ENCODE results near the gene TBX15. TPM values are rescaled to one million over a fixed set of nuclear protein-coding genes. Genes with fewer than 3 reads are reported as not detected.
"Not testable (repeated sequence)": the region's sequence is repeated elsewhere in the genome, so short reads cannot be mapped to it uniquely, and the experiment has no call there.

TBX15 gene
- total RNA-seq, 2 experiments from 2014 or later = not detected

DNA sequence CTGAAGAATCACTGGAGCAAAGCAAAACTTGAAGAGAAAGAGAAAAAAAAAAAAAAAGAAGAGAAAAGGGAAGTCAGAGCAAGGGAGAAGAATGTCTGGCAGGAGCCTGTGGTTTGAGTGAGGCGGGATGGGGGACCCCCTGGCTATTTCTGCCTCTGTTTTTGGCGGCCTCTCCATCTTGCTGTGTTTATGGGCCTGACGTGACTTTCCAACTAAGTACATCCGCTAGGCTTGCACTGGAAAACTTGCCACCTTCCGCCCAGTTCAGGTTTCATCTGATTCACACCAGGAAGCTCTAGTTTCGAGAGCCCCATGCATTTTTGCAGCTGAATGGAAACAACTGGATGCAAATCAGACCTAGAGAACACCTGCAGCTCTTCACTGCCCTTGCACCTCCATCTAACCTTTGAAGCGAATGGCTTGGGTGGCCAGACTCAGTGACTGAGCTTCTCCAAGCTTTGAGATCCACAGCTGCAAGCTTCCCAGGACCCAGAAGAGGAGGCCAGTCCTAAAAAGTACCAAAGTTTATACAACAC is 28.0 kb downstream of the TBX15 start:
- no peak overlapping the region for H3K4me3 Mint-ChIP-seq
- no peaks in the 10 kb centered on the region for H3K36me3 Mint-ChIP-seq (ENCODE audit: low read depth)
- ChIA-PET POLR2A (no interaction called here), CTCF (no interaction called here)
- TF ChIP-seq, protein P1, sequence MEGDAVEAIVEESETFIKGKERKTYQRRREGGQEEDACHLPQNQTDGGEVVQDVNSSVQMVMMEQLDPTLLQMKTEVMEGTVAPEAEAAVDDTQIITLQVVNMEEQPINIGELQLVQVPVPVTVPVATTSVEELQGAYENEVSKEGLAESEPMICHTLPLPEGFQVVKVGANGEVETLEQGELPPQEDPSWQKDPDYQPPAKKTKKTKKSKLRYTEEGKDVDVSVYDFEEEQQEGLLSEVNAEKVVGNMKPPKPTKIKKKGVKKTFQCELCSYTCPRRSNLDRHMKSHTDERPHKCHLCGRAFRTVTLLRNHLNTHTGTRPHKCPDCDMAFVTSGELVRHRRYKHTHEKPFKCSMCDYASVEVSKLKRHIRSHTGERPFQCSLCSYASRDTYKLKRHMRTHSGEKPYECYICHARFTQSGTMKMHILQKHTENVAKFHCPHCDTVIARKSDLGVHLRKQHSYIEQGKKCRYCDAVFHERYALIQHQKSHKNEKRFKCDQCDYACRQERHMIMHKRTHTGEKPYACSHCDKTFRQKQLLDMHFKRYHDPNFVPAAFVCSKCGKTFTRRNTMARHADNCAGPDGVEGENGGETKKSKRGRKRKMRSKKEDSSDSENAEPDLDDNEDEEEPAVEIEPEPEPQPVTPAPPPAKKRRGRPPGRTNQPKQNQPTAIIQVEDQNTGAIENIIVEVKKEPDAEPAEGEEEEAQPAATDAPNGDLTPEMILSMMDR (IDR thresholded peaks at IDR 0.05) = no peak
- intact Hi-C loops (cut with micrococcal nuclease) = no loop called here
- DNase-seq = no peak
- ATAC-seq = no peak
- no peak overlapping the region for H3K27ac Mint-ChIP-seq
- H3K4me1 Mint-ChIP-seq (ENCODE audit: low read depth) = no peaks in the 10 kb centered on the region
- peaks cover 3% of the 10 kb centered on the region for H3K9me3 Mint-ChIP-seq
- H3K27me3 Mint-ChIP-seq = peaks cover 7% of the 10 kb centered on the region

DNA sequence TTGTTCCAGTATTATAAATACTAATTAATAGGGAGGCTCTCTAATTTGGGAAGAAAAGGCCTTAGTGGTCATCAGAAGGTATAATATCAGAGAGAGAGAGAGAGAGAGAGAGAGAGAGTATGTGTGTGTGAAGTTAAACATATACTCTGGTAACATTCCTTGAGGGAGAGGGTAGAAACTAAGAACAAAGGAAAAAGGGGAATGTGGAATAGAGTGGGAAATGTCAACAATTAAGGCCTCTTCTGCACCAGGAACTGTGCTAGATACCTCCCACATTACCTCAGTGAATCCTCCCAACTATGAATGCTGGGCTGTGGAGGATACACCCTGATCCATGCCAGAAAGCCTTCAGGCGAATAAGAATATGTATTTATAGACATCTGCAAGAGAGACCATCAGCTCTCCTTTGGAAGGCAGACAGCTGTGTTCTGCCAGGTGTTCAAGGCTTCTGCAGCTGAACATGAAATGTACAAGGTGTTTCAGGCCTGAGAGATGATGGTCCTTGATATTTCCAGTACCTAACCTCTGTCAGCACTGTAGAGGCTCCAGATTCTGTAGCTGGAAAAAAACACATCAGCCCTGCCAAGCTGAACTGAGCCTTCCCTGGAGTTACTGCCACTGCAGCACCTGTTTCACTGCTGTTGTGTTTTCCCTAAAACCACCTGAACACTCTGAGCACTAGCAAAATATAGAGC is 29.1 kb downstream of the TBX15 start:
- ATAC-seq (no peak), DNase-seq (no peak)
- TF ChIP-seq, protein P1 (IDR thresholded peaks at IDR 0.05) = no peak
- Mint-ChIP-seq H3K27ac (no peak overlapping the region), H3K9me3 (peaks cover 3% of the 10 kb centered on the region), H3K4me1 (ENCODE audit: low read depth) (no peaks in the 10 kb centered on the region), H3K4me3 (no peak overlapping the region), H3K27me3 (peaks cover 7% of the 10 kb centered on the region), H3K36me3 (ENCODE audit: low read depth) (no peaks in the 10 kb centered on the region)
- intact Hi-C loops (cut with micrococcal nuclease) = no loop called here
- ChIA-PET POLR2A (no interaction called here), CTCF (no interaction called here)

DNA sequence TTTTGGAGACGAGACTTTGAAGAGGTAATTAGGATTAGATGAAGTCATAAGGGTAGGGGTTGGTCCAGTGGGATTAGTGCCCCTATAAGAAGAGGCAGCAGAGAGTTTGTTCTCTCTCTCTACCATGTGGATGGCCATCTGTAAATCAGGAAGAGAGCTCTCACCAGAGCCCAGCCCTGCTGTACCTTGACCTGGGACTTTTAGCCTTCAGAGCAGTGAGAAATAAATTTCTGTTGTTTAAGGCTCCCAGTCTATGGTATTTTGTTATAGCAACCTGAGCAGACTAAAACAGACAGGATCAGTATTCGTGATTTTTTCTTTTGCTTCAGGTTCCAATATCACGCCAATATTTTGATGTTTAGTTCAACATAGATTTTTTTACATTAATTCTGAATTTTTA is 30.0 kb downstream of the TBX15 start:
- CTCF ChIA-PET = no interaction called here
- POLR2A ChIA-PET = no interaction called here
- Mint-ChIP-seq H3K36me3 (ENCODE audit: low read depth) (no peaks in the 10 kb centered on the region), H3K4me1 (ENCODE audit: low read depth) (no peaks in the 10 kb centered on the region), H3K27me3 (peaks cover 4% of the 10 kb centered on the region), H3K9me3 (peaks cover 3% of the 10 kb centered on the region), H3K4me3 (no peak overlapping the region), H3K27ac (no peak overlapping the region)
- DNase-seq = no peak
- no peak for ATAC-seq
- intact Hi-C loops (cut with micrococcal nuclease) = no loop called here
- TF ChIP-seq, protein P1 (IDR thresholded peaks at IDR 0.05) = no peak

DNA sequence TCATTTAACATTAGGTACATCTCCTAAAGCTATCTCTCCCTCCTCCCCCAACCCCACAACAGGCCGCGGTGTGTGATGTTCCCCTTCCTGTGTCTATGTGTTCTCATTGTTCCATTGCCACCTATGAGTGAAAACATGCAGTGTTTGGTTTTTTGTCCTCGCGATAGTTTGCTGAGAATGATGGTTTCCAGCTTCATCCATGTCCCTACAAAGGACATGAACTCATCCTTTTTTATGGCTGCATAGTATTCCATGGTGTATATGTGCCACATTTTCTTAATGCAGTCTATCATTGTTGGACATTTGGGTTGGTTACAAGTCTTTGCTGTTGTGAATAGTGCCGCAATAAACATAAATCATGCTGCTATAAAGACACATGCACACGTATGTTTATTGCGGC is 30.6 kb downstream of the TBX15 start:
- intact Hi-C loops (cut with micrococcal nuclease); POLR2A ChIA-PET; H3K27ac Mint-ChIP-seq; H3K4me1 Mint-ChIP-seq (ENCODE audit: low read depth); DNase-seq; H3K36me3 Mint-ChIP-seq (ENCODE audit: low read depth); H3K4me3 Mint-ChIP-seq; H3K9me3 Mint-ChIP-seq; ATAC-seq; H3K27me3 Mint-ChIP-seq; CTCF ChIA-PET: not testable (repeated sequence)

DNA sequence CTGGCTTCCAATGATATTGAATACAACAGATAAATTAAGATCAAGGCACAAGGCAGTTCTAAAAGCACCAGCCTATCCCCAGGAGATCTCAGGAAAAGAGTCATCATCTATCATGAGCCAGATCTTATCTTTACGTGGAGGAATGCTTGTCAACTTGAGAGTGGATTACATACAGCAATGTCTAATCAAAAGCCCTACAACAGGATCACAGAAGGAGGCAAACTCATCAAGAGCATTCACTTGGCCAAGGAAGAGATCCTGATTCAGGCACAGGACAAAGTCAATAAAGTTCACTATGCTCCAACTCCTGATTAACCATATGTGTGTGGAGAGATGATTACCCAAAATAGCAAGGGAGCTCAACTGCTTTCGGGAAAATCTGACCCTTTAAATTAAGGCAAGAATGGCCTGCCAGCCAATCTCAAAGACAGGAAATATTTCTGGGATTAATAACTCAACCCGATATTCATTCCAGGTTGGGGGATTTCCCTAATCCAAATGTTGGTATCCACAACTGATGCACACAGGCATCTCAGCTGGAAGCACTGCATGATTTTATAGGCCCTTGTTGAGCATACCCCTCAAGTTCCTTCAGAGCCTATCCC is 33.7 kb downstream of the TBX15 start:
- ATAC-seq (no peak), DNase-seq (no peak)
- TF ChIP-seq, protein P1 (IDR thresholded peaks at IDR 0.05) = no peak
- Mint-ChIP-seq H3K9me3 (peaks cover 3% of the 10 kb centered on the region), H3K4me3 (no peak overlapping the region), H3K27ac (no peak overlapping the region), H3K27me3 (peaks cover 1% of the 10 kb centered on the region), H3K36me3 (ENCODE audit: low read depth) (no peaks in the 10 kb centered on the region), H3K4me1 (ENCODE audit: low read depth) (no peaks in the 10 kb centered on the region)
- ChIA-PET POLR2A (no interaction called here), CTCF (no interaction called here)
- intact Hi-C loops (cut with micrococcal nuclease) = no loop called here

All from activated CD8-positive, alpha-beta T cell treated with anti-CD3 and anti-CD28 coated beads for 36 hours (primary cell).